Measurements from ENCODE around the gene MAVS.
"Not testable (repeated sequence)": the region's sequence is repeated elsewhere in the genome, so short reads cannot be mapped to it uniquely, and the experiment has no call there.

Gene MAVS

DNA sequence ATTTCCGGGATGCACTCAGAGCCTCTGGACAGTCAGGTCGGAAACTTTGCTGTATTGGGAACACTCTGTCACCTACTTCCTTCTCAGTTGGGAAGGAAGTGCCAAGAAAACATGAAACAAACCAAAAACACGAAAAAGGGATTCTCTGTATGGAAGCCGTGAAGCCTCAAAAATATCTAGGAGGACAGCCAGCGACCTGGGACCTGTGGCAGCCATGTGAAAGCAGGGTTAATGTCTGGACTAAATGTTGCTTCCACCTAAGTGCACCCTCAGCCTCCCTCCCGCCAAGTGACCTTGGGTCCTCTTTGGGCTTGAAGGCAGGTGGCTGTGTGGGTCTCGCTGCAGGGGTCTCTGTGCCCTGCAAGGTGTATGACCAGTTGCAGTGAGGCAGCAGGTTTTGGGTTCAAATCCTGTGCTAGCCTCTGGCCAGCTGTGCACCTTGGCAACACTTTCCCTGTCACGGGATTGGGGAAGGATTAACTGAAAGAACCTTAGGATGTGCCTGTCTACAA, 851 bp downstream of the MAVS start:
- DNase-seq (ENCODE audit: low read depth in 1 of 2, low spot score in 1 of 2), result no peak

DNA sequence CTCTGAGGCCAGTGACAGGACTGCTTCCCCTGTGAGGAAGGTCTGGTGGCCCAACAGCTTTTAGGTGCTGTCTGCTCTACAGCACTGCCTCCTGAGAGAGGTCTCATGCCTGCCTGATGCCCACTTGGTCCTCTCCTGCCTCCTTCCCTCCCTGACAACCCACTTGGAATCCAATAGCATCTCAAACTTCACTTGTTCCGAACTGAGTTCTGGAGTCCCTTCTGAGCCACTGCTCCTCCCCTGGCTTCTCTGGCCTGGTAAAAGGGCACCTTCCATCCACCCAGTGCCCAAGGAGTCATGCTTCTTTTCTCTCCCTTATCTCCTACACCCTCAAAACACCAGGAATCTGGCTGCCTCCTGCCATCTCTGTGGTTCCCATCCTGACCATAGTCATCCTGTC, 1.9 kb downstream of the MAVS start:
- no peak for DNase-seq (ENCODE audit: low read depth in 1 of 2, low spot score in 1 of 2)

DNA sequence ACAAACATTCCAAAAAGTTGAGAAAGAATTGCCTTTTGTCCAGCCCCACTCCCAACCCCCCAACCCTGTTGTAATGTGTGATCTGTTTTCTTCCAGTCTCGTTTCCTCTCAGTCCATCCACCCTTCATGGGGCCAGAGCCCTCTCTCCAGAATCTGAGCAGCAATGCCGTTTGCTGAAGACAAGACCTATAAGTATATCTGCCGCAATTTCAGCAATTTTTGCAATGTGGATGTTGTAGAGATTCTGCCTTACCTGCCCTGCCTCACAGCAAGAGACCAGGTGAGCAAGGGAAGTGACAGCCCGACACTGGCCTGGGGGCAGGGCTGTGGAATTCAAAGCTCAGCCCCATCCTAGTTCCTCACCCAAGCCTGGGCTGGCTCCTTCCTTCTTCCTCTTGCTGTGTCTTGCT, 7.8 kb downstream of the MAVS start:
- no peak for DNase-seq (ENCODE audit: low read depth in 1 of 2, low spot score in 1 of 2)

DNA sequence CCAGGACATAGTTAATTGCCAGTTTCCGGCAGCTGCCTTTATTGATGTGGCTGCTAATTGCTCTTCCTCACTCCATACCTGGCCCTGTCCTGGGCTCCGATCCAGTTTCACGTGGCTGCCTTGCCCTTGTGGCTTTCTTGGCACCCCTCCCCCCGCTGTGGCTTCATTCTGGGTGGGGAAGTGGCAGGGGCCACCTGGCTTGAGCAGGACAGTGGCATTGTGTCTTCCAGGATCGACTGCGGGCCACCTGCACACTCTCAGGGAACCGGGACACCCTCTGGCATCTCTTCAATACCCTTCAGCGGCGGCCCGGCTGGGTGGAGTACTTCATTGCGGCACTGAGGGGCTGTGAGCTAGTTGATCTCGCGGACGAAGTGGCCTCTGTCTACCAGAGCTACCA, 10.8 kb downstream of the MAVS start:
- no peak for DNase-seq (ENCODE audit: low read depth in 1 of 2, low spot score in 1 of 2)

DNA sequence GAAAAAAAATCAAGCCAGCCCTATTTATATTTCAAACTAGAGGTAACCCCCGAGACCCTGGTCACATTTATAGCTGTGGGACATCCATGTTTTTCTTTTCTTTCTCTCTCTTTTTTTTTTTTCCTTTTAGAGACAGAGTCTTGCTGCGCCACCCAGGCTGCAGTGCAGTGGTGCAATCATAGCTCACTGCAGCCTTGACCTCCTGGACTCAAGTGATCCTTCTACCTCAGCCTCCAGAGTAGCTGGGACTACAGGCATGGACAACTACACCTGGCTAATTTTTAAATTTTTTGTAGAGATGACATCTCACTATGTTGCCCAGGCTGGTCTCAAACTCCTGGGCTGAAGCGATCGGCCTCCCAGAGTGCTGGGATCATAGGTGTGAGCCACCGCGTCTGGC, 12.1 kb downstream of the MAVS start:
- no peak for DNase-seq (ENCODE audit: low read depth in 1 of 2, low spot score in 1 of 2)

DNA sequence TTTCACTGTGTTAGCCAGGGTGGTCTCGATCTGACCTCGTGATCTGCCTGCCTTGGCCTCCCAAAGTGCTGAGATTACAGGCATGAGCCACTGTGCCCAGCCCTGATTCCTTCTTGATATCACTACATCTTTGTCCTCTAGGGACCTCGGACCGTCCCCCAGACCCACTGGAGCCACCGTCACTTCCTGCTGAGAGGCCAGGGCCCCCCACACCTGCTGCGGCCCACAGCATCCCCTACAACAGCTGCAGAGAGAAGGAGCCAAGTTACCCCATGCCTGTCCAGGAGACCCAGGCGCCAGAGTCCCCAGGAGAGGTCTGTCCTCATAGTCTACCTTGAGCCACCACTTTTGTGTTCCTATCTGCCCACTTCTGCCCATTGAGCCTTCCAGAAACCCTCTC, 14.6 kb downstream of the MAVS start:
- no peak for DNase-seq (ENCODE audit: low read depth in 1 of 2, low spot score in 1 of 2)

DNA sequence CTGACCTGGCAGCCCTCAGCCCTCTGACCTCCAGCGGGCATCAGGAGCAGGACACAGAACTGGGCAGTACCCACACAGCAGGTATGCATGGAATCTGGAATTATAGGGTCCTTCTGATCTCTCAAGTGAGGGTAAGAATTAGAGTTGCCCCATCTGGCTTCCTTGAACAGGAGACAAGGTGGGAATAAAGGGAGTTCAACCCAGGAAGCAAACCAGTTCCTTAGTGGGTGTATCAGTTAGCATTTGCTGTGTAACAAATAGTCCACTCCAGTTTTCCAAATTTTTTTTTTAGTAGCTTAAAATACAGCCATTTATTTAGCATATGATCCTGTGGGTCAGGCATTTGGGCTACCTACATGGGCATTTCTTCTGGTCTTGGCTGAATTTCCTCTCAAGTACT, 15.7 kb downstream of the MAVS start:
- DNase-seq (ENCODE audit: low read depth in 1 of 2, low spot score in 1 of 2), result no peak

DNA sequence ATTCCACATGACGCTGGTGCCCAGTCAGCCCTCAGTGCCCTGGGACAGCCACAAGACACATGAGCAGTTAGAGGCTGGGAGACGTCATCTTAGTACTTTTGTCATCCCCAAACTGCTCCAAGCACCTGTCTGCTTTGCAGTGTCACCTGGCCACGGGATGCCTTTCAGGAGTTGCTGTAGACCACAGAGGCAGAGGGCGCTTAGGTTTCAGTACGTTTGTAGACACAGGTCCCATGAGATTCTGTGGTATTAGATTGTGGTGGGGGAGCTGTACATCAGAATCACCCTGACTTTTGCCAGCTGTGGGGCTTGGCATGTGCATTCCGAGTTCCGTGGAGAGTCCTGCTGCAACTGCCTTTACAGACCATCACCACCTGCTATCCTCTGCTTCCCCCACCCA, 16.7 kb downstream of the MAVS start:
- no peak for DNase-seq (ENCODE audit: low read depth in 1 of 2, low spot score in 1 of 2)

DNA sequence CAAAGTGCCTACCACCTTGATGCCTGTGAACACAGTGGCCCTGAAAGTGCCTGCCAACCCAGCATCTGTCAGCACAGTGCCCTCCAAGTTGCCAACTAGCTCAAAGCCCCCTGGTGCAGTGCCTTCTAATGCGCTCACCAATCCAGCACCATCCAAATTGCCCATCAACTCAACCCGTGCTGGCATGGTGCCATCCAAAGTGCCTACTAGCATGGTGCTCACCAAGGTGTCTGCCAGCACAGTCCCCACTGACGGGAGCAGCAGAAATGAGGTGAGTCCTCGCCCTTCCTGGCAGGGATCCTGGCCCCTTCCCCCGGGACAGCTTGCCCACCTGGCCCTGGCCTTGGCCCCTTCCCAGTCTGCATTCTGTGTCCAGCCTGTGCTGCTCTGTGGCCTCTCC, 17.9 kb downstream of the MAVS start:
- no peak for DNase-seq (ENCODE audit: low read depth in 1 of 2, low spot score in 1 of 2)

DNA sequence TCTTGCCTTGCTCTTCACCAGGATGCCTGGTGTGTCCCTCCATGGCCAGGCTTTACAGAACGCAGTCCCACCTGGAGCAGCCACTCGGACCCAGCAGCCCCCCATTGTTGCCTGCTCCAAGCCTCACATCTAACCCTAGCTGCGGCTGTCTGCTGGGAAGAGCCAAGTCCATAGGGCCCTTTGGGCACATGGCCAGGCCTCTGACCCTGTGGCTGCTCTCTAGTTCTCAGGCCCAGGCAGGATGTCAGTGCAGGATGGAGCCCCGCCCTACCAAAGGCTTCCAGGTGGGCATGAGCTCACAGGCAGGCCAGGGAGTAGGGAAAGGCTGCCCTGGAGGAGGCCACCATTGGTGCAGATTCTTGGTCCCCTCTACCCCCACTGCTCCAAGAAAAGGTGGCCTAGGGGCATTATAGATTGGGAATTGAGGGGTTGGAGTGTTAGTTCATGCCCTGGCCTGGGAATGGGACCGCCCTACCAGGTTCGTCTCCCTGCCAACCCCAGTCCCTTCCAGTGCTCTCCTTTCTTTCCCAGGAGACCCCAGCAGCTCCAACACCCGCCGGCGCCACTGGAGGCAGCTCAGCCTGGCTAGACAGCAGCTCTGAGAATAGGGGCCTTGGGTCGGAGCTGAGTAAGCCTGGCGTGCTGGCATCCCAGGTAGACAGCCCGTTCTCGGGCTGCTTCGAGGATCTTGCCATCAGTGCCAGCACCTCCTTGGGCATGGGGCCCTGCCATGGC, 18.7 kb downstream of the MAVS start:
- no peak for DNase-seq (ENCODE audit: low read depth in 1 of 2, low spot score in 1 of 2)

DNA sequence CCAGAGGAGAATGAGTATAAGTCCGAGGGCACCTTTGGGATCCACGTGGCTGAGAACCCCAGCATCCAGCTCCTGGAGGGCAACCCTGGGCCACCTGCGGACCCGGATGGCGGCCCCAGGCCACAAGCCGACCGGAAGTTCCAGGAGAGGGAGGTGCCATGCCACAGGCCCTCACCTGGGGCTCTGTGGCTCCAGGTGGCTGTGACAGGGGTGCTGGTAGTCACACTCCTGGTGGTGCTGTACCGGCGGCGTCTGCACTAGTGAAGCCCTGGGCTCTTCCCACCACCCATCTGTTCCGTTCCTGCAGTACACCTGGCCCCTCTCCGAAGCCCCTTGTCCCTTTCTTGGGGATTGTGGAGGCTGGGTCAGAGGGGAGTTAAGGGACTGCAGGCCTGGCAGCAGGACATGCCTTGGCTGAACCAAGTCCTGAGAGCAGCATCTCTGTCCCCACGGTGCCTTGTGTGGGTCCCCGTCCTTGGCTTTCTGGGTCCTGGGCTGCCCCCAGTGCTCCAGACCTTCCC, 19.3 kb downstream of the MAVS start:
- DNase-seq (ENCODE audit: low read depth in 1 of 2, low spot score in 1 of 2), result no peak

DNA sequence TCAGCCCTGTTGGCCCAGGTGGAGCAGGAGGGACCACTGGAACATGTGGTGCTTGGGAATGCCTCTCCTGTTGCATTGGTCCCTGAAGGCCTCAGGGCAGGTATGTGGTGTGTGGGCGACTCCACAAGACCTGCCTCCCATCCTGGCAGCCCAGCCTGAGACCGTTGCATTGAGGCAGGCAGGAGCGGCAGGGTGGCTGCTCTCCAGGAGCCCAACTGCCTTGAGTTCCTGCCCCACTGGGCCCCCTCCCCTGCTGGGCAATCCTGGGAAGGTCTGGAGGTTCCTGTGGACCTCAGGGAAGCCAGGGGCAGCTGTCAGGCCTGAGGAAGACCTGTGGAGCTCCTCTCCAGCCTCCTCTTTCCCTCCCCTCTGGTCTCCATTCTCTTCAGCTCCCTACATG, 19.8 kb downstream of the MAVS start:
- no peak for DNase-seq (ENCODE audit: low read depth in 1 of 2, low spot score in 1 of 2)

DNA sequence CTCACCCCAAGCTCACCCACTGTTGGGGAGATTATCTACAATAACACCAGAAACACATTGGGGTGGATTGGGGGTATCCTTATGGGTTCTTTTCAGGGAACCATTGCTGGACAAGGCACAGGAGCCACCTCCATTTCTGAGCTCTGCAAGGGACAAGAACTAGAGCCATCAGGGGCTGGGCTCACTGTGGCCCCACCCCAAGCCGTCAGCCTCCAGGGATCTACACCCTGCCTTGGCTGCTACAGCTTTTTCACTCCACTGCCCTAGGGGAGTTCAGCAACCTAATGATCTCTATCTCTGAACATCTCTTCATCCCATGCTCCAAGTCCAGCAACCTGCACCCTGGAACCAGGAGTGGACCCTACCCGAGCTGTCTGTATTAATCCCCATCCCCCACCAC, 21.2 kb downstream of the MAVS start:
- no peak for DNase-seq (ENCODE audit: low read depth in 1 of 2, low spot score in 1 of 2)

DNA sequence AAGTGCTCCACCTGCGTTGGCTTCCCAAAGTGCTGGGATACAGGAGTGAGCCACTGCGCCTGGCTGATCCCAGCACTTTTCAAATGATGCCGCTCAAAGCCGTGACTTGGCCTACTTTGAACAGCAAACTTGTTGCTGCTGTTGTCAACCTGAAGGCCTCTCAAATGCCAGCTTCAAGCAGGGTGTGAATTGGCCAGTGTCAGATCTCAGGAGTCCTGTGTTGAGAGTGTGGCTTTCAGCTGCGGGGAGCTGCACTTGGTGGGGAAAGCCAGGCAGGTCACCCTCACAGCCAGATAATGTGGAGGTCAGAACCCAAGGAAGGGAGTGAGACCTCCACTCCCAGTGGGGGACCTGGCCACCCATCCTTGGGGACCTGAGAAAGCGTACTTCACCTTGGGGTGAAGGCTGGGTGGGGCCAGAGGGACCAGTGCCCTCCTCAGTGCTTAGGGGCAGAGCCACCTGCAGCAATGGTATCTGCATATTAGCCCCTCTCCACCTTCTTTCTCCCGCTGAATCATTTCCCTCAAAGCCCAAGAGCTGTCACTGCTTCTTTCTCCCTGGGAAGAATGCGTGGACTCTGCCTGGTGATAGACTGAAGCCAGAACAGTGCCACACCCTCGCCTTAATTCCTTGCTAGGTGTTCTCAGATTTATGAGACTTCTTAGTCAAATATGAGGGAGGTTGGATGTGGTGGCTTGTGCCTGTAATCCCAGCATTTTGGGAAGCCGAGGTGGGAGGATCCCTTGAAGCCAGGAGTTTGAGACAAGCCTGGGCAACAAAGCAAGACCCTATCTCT, 23.4 kb downstream of the MAVS start:
- no peak for DNase-seq (ENCODE audit: low read depth in 1 of 2, low spot score in 1 of 2)

DNA sequence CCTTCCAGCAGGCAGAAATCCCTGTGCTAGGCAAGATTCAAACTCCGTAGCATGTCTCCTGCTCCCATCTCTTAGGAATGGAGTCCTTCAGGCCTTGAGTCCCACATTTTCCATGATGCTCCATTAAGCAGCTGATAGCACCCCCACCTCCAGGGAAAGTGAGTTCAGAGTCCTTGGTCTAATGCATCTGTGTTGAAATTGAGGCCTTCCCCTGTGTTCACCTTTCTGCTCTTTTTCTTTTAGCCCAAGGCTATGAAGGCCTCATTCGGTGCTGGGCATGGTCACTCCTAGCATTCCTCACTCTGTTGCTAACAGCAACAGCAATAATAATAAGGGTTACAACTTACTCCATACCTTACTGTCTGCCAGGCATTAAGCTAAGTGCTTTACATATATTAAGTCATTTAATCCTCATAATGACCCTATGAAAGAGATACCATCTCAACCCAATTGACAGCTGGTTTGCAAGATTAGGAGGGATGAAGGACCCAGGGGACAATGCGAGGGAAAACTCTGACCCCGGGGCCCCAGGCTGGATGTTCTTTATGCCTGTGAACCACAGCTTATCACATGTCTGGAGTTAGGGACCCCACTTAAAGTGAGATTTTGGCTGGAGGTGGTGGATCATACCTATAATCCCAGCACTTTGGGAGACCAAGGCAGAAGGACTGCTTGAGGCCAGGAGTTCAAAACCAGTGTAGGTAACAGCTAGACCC, 25.1 kb downstream of the MAVS start:
- no peak for DNase-seq (ENCODE audit: low read depth in 1 of 2, low spot score in 1 of 2)

DNA sequence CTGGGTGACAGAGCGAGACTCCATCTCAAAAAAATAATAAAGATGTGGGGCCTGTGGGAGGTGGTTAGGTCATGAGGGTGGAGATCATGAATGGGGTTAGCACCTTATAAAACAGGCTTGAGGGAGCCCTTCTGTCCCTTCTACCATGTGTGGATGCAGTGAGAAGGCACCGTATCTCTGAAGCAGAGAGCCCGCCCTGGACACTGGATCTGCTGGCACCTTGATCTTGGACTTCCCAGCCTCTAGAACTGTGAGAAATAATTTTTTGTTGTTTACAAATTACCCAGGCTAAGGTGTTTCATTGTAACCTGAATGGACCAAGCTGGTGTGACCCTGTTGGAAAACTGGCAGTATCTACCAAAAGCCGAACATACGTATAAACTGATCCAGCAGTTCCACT, 26.9 kb downstream of the MAVS start:
- DNase-seq (ENCODE audit: low read depth in 1 of 2, low spot score in 1 of 2), result no peak

DNA sequence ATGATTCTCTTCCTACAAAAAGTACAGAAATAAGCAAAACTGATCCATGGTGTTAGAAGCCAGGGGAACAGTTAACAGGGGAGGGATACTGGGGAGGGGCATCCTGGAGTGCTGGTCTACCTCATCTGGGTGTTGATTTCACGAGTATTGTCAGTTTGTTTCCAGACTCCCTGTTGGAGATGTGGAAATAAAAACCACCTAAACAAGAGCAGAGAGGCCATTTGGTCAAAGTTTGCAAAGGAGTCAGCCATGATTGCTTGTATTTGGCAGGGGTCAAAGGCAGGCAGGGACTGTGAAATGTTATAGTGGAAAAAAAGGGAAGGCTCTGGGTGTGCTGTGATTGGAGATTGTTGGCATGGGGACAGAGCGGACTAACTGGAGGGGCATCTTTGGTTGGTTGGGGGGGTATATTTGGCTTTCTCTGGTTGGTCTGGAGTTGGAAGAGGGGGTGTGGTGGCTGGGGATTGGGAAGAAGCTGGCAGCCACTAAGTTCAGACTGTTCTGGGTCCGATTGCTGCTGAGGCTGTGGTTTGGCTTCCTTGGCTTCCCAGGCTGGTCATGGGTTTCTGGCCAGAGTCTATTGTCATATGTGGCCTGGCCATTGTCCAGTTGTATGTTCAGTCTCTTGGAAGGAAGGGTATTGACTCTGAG, 27.7 kb downstream of the MAVS start:
- no peak for DNase-seq (ENCODE audit: low read depth in 1 of 2, low spot score in 1 of 2)

DNA sequence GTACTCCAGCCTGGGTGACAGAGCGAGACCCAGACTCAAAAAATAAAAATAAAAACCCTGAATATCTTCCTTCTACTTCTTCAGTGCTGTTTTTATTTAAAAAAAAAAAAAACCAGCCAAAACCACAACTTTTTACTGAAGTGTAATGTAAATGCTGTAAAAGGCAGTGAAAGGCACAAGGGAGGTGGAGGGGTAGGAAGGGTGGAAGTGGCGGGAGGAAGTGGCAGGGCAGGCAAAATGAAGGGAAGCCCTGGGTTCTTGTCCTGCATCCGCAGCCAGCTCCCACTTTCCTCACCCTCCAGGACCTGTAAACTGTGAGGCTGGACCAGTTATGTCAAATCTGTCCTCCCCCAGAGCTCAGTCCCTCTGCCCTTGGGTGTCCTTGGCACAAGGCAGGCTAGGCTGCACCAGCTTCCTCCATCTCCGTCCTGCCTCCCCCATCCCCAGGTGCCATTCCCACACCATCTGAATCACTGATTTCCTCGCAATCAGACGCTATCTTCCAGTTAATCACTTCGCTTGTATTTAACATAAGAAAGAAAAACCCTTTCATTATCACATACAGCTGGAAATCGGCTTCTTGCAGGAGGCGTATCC, 28.8 kb downstream of the MAVS start:
- no peak for DNase-seq (ENCODE audit: low read depth in 1 of 2, low spot score in 1 of 2)

DNA sequence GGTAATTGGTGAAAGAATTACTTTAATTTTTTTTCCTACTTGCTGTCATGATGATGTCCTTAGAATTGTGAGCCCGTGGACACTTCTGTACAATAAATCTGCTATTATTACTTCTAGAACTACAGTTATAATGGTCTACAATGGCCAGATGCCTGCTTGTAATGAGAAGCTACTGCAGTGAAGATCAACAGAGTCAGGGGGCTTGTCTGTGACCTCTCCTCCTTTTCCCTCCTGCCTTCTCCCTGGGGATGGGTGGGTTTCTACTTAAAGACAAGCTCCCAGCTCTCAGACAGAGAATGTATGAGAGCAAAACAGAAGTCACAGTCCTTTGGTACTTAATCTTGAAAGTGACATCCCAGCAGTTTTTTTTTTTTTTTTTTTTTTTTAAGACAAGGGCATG, 29.4 kb downstream of the MAVS start:
- DNase-seq (ENCODE audit: low read depth in 1 of 2, low spot score in 1 of 2), result no peak

DNA sequence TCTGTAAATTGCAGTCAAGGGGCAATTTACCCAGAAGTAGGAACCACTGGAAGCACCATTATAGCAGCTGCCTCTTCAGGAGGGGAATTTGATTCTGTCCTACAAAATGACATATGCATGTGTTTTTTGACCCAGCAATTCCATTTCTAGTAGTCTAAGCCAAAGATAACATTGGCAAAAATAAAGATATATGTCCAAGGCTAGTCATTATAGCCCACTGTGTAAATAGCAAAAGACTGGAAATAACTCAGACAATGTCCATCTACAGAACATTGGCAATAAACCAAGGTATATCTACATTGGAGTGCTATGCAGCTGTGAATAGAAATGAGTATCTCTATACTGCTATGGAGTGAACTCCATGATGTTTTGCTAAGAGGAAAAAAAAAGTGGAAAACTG, 30.0 kb downstream of the MAVS start:
- no peak for DNase-seq (ENCODE audit: low read depth in 1 of 2, low spot score in 1 of 2)

DNA sequence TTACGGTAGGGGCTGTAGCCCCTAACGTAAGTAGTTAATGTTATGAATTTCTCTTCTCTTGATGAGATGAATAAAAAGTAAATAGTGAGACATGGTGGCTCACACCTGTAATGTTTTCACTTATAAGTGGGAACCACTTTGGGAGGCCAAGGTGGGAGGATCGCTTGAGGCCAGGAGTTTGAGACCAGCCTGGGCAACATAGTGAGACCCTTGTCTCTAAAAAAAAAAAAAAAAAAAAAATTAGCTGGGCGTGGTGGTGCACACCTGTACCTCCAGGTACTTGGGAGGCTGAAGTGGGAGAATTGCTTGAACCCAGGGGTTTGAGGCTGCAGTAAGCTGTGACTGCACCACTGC, 32.3 kb downstream of the MAVS start:
- not testable (repeated sequence) for DNase-seq (ENCODE audit: low read depth in 1 of 2, low spot score in 1 of 2)
